ENCODE measurements around the gene CLBA1.

CLBA1 gene

GRCh38 chr14:104985675-104986486 is at the start of gene CLBA1:
TSS of gene CLBA1 (plus strand) at chr14:104985788. CDS start at chr14:104986432, 644 bp downstream.
- DNase-seq (ENCODE audit: extremely low spot score) = peak; percentile 99
- TF ChIP-seq BHLHE40 (IDR thresholded peaks at IDR 0.05; ENCODE audit: borderline replicate concordance) = no peak
- TF ChIP-seq TARDBP (IDR thresholded peaks at IDR 0.05) = no peak
- TF ChIP-seq L3MBTL2 (conservative IDR thresholded peaks at IDR 0.05) = no peak
- TF ChIP-seq CTBP1 (IDR thresholded peaks at IDR 0.05; ENCODE audit: borderline replicate concordance) = no peak
- TF ChIP-seq SUZ12 (IDR thresholded peaks at IDR 0.05) = no peak
- TF ChIP-seq FOXA1 (IDR thresholded peaks at IDR 0.05) = no peak
- no peak for TF ChIP-seq FOXM1 (IDR thresholded peaks at IDR 0.05; ENCODE audit: borderline replicate concordance)
- TF ChIP-seq SP1 (IDR thresholded peaks at IDR 0.05) = no peak
- TF ChIP-seq ZNF384 (IDR thresholded peaks at IDR 0.05) = no peak
- TF ChIP-seq NFRKB (IDR thresholded peaks at IDR 0.05) = no peak
- TF ChIP-seq PKNOX1 (IDR thresholded peaks at IDR 0.05) = no peak
- no peak for TF ChIP-seq ELF4 (IDR thresholded peaks at IDR 0.05)
- no peak for TF ChIP-seq ARNT (IDR thresholded peaks at IDR 0.05)
- TF ChIP-seq LEF1 (IDR thresholded peaks at IDR 0.05; ENCODE audit: borderline replicate concordance) = no peak
- no peak for TF ChIP-seq HDGF (IDR thresholded peaks at IDR 0.05; ENCODE audit: borderline replicate concordance)
- TF ChIP-seq FOXK2 (IDR thresholded peaks at IDR 0.05) = no peak
- POLR2A ChIA-PET = interaction anchor here (0.9 to 2.0 kb wide), 6 partner anchors 13 to 96 kb away, joined by 3 to 13 read pairs (median 3); partner anchors contain the start of gene CDCA4
- CTCF ChIA-PET = interaction anchor here (1.0 to 1.5 kb wide), 4 partner anchors 10 to 60 kb away, joined by 3 to 6 read pairs (median 4); no protein-coding TSS in a partner anchor

- POLR2A ChIA-PET = interaction anchor here (1.1 kb wide), 1 partner anchor 37 kb away, joined by 4 read pairs; no protein-coding TSS in a partner anchor
- CTCF ChIA-PET = interaction anchor here (0.6 kb wide), 1 partner anchor 49 kb away, joined by 3 read pairs; no protein-coding TSS in a partner anchor
- TF ChIP-seq NFRKB (IDR thresholded peaks at IDR 0.05) = no peak
- TF ChIP-seq ELF4 (IDR thresholded peaks at IDR 0.05) = no peak
- TF ChIP-seq HDGF (IDR thresholded peaks at IDR 0.05; ENCODE audit: borderline replicate concordance) = no peak
- no peak for TF ChIP-seq L3MBTL2 (conservative IDR thresholded peaks at IDR 0.05)
- TF ChIP-seq FOXM1 (IDR thresholded peaks at IDR 0.05; ENCODE audit: borderline replicate concordance) = no peak
- no peak for TF ChIP-seq FOXK2 (IDR thresholded peaks at IDR 0.05)
- TF ChIP-seq ZNF384 (IDR thresholded peaks at IDR 0.05) = no peak
- no peak for TF ChIP-seq CTBP1 (IDR thresholded peaks at IDR 0.05; ENCODE audit: borderline replicate concordance)
- no peak for TF ChIP-seq BHLHE40 (IDR thresholded peaks at IDR 0.05; ENCODE audit: borderline replicate concordance)
- TF ChIP-seq ARNT (IDR thresholded peaks at IDR 0.05) = no peak
- no peak for TF ChIP-seq PKNOX1 (IDR thresholded peaks at IDR 0.05)
- DNase-seq (ENCODE audit: extremely low spot score) = no peak
Observed at GRCh38 chr14:104935955-104936354, 49.6 kb upstream of the CLBA1 start.

GRCh38 chr14:104936361-104937155 is 49.0 kb upstream of the CLBA1 start:
- TF ChIP-seq SUZ12 (IDR thresholded peaks at IDR 0.05) (no peak), LEF1 (IDR thresholded peaks at IDR 0.05; ENCODE audit: borderline replicate concordance) (no peak), NFRKB (IDR thresholded peaks at IDR 0.05) (no peak), ZNF384 (IDR thresholded peaks at IDR 0.05) (no peak), L3MBTL2 (conservative IDR thresholded peaks at IDR 0.05) (no peak), FOXA1 (IDR thresholded peaks at IDR 0.05) (no peak), CTBP1 (IDR thresholded peaks at IDR 0.05; ENCODE audit: borderline replicate concordance) (no peak)
- CTCF ChIA-PET = no interaction called here
- POLR2A ChIA-PET = interaction anchor here (0.9 to 1.1 kb wide), 2 partner anchors 37 to 167 kb away, joined by 3 to 4 read pairs; no protein-coding TSS in a partner anchor
- DNase-seq (ENCODE audit: extremely low spot score) = no peak

- no peak for DNase-seq (ENCODE audit: extremely low spot score)
- CTCF ChIA-PET = no interaction called here
- TF ChIP-seq PKNOX1 (IDR thresholded peaks at IDR 0.05) (no peak), BHLHE40 (IDR thresholded peaks at IDR 0.05; ENCODE audit: borderline replicate concordance) (no peak), LEF1 (IDR thresholded peaks at IDR 0.05; ENCODE audit: borderline replicate concordance) (no peak), ZNF384 (IDR thresholded peaks at IDR 0.05) (no peak), FOXA1 (IDR thresholded peaks at IDR 0.05) (no peak), SP1 (IDR thresholded peaks at IDR 0.05) (no peak), FOXM1 (IDR thresholded peaks at IDR 0.05; ENCODE audit: borderline replicate concordance) (no peak), CTBP1 (IDR thresholded peaks at IDR 0.05; ENCODE audit: borderline replicate concordance) (no peak), L3MBTL2 (conservative IDR thresholded peaks at IDR 0.05) (no peak), ARNT (IDR thresholded peaks at IDR 0.05) (no peak), SUZ12 (IDR thresholded peaks at IDR 0.05) (no peak), ELF4 (IDR thresholded peaks at IDR 0.05) (no peak), HDGF (IDR thresholded peaks at IDR 0.05; ENCODE audit: borderline replicate concordance) (no peak), NFRKB (IDR thresholded peaks at IDR 0.05) (no peak), FOXK2 (IDR thresholded peaks at IDR 0.05) (no peak), TARDBP (IDR thresholded peaks at IDR 0.05) (no peak)
- POLR2A ChIA-PET = interaction anchor here (0.6 to 1.1 kb wide), 3 partner anchors 36 to 167 kb away, joined by 3 to 4 read pairs (median 3); no protein-coding TSS in a partner anchor
Observed at GRCh38 chr14:104937161-104937560, 48.4 kb upstream of the CLBA1 start.
